ENCODE measurements around the gene CEP104. TPM values are rescaled to one million over a fixed set of nuclear protein-coding genes. Genes with fewer than 3 reads are reported as not detected.

Gene CEP104
- total RNA-seq, 1 experiment from 2014 or later = 34.5 TPM

GRCh38 chr1:3814771-3815561 lies 42.0 kb downstream of the CEP104 start:
- peak overlapping the region in 1 of 3 experiments; percentile 75; a peak in 1 of 7 replicates for H3K27ac Mint-ChIP-seq
- no peak overlapping the region for H3K56ac ChIP-seq (ENCODE audit: insufficient read length, low read depth, low read length)
- H3K9me3 Mint-ChIP-seq = peaks cover 0 to 3% of the 10 kb centered on the region in 2 experiments; a peak in 2 of 5 replicates

More at GRCh38 chr1:3814771-3815561, 42.0 kb downstream of the CEP104 start:
- no peak overlapping the region for H3K27ac ChIP-seq (ENCODE audit: insufficient read length, low read depth, low read length)
- H4K91ac ChIP-seq (ENCODE audit: insufficient read length, low read depth, low read length) = no peak overlapping the region
- H3K4me2 ChIP-seq (ENCODE audit: insufficient read depth, insufficient read length, low read length) = no peak overlapping the region
- no peak overlapping the region for H3T11ph ChIP-seq (ENCODE audit: low read length)
- H2BK12ac ChIP-seq (ENCODE audit: insufficient read length, low read depth, low read length) = no peak overlapping the region
- H3K4me1 Mint-ChIP-seq = peaks cover 6 to 7% of the 10 kb centered on the region in 2 experiments
- H3K23ac ChIP-seq (ENCODE audit: insufficient read length, low read depth, low read length) = no peak overlapping the region
- H2BK5ac ChIP-seq (ENCODE audit: insufficient read length, low read length) = no peak overlapping the region
- H3K14ac ChIP-seq (ENCODE audit: insufficient read depth, low read length) = no peak overlapping the region
- no peaks in the 10 kb centered on the region for H4K20me1 ChIP-seq (ENCODE audit: control insufficient read depth, insufficient read depth, insufficient read length)
- no peak overlapping the region for H3K18ac ChIP-seq (ENCODE audit: insufficient read length, low read depth, low read length)
- H3K23me2 ChIP-seq (ENCODE audit: insufficient read length, low read depth, low read length, poor library complexity, severe bottlenecking) = no peaks in the 10 kb centered on the region
- no peak overlapping the region for H2BK120ac ChIP-seq (ENCODE audit: low read depth, low read length, poor library complexity, severe bottlenecking)
- no peak overlapping the region for H2BK15ac ChIP-seq (ENCODE audit: low read depth, low read length)
- H2BK20ac ChIP-seq (ENCODE audit: low read depth, low read length, poor library complexity, severe bottlenecking) = no peak overlapping the region
- no peak for DNase-seq
- no peak overlapping the region for H4K5ac ChIP-seq (ENCODE audit: insufficient read length, low read depth, low read length)
- no peaks in the 10 kb centered on the region for H3K79me1 ChIP-seq (ENCODE audit: insufficient read depth, low read depth, low read length, poor library complexity, severe bottlenecking)
- H4K8ac ChIP-seq (replicated peaks; ENCODE audit: insufficient read length, low read depth, low read length) = no peak overlapping the region
- no peak overlapping the region for H3K9ac ChIP-seq (ENCODE audit: extremely low read depth, insufficient read length, low read length)
- H3K9me3 ChIP-seq (ENCODE audit: control insufficient read depth, low read depth, low read length) = no peaks in the 10 kb centered on the region
- peaks cover 5% of the 10 kb centered on the region for H3K27me3 Mint-ChIP-seq (ENCODE audit: low read depth)
- WGBS (ENCODE audit: extremely low coverage, insufficient read length, low lambda C conversion rate) = no CpG with 5 or more reads among the region's 42 CpGs
- no peak overlapping the region for H2AK5ac ChIP-seq (ENCODE audit: insufficient read length, low read length)
- no peak for TF ChIP-seq CTCF (conservative IDR thresholded peaks at IDR 0.05)
- no peak overlapping the region for H3K4me3 Mint-ChIP-seq
- H3K27me3 ChIP-seq (ENCODE audit: insufficient read depth, low read length) = no peaks in the 10 kb centered on the region
- H3K4me1 ChIP-seq (ENCODE audit: insufficient read depth, low read length) = no peaks in the 10 kb centered on the region
- H2AFZ ChIP-seq (ENCODE audit: low read length) = no peak overlapping the region
- peaks cover 0 to 7% (median 2%) of the 10 kb centered on the region in 3 experiments; a peak in 5 of 7 replicates for H3K36me3 Mint-ChIP-seq (ENCODE audit: insufficient read depth in 1 of 3, low read depth in 3 of 3)
- no peak overlapping the region for H3K4ac ChIP-seq (ENCODE audit: low read depth, low read length)
- H3K79me2 ChIP-seq (ENCODE audit: insufficient read depth, low read length) = no peaks in the 10 kb centered on the region

All from H9 (cell line).